NCI-H2196 (cell line): ENCODE results near the gene VPREB1.
"Not testable (repeated sequence)": the region's sequence is repeated elsewhere in the genome, so short reads cannot be mapped to it uniquely, and the experiment has no call there.

Experiments used
- DNase-seq: peaks from one replicate; lab custom pipeline; 2025; ENCODE audit not compliant: unreplicated experiment; lab: John Stamatoyannopoulos, UW

The VPREB1 gene

GRCh38 chr22:22293436-22293835 lies 48.9 kb downstream of the VPREB1 start:
- not testable (repeated sequence) for DNase-seq

- not testable (repeated sequence) for DNase-seq
Measured at GRCh38 chr22:22294641-22295040, 50.1 kb downstream of the VPREB1 start.
